ENCODE results near the gene KHK.

KHK gene

GRCh38 chr2:27050996-27051901 is 35.3 kb upstream of the KHK start, which contains the start of gene AGBL5:
TSS of gene AGBL5 (plus strand) at chr2:27051668. CDS start at chr2:27052959, 1,291 bp downstream.
- Histone ChIP-seq H3K36me3 (replicated peaks) (peaks cover 19% of the 10 kb centered on the region), H3K4me3 (peak within 1 kb of the TSS; percentile 53), H3K4me1 (peaks cover 7% of the 10 kb centered on the region; the same call in 1 of the 2 replicates), H3K9me3 (peaks cover 4% of the 10 kb centered on the region; the same call in 1 of the 2 replicates), H3K27me3 (ENCODE audit: low read depth) (no peaks in the 10 kb centered on the region)
- in situ Hi-C loops (cut with MboI; ENCODE audit: low sequenced_read_pairs): no loop called here
- peak; percentile 78 to 96 for DNase-seq (ENCODE audit: low spot score in 2 of 2)

GRCh38 chr2:27051902-27052645 is 34.5 kb upstream of the KHK start:
- Histone ChIP-seq H3K36me3 (replicated peaks) (peaks cover 26% of the 10 kb centered on the region), H3K4me3 (peak overlapping the region; percentile 53), H3K9me3 (peaks cover 4% of the 10 kb centered on the region; the same call in 1 of the 2 replicates), H3K27me3 (ENCODE audit: low read depth) (no peaks in the 10 kb centered on the region), H3K4me1 (peaks cover 7% of the 10 kb centered on the region; the same call in 1 of the 2 replicates)
- DNase-seq (ENCODE audit: low spot score in 2 of 2): no peak
- in situ Hi-C loops (cut with MboI; ENCODE audit: low sequenced_read_pairs): no loop called here

- DNase-seq (ENCODE audit: low spot score in 2 of 2): no peak
- peaks cover 7% of the 10 kb centered on the region; the same call in 1 of the 2 replicates for H3K4me1 ChIP-seq
- H3K27me3 ChIP-seq (ENCODE audit: low read depth): no peaks in the 10 kb centered on the region
- H3K4me3 ChIP-seq: no peak overlapping the region
- in situ Hi-C loops (cut with MboI; ENCODE audit: low sequenced_read_pairs): no loop called here
- peaks cover 37% of the 10 kb centered on the region for H3K36me3 ChIP-seq (replicated peaks)
- H3K9me3 ChIP-seq: peaks cover 2% of the 10 kb centered on the region; the same call in 1 of the 2 replicates
Observed at GRCh38 chr2:27053321-27053720, 33.3 kb upstream of the KHK start.

- no peak for DNase-seq (ENCODE audit: low spot score in 2 of 2)
- no peak overlapping the region for H3K4me3 ChIP-seq
- peaks cover 7% of the 10 kb centered on the region; the same call in 1 of the 2 replicates for H3K4me1 ChIP-seq
- no peaks in the 10 kb centered on the region for H3K9me3 ChIP-seq
- in situ Hi-C loops (cut with MboI; ENCODE audit: low sequenced_read_pairs): no loop called here
- peaks cover 41% of the 10 kb centered on the region for H3K36me3 ChIP-seq (replicated peaks)
- no peaks in the 10 kb centered on the region for H3K27me3 ChIP-seq (ENCODE audit: low read depth)
Observed at GRCh38 chr2:27053776-27054175, 32.8 kb upstream of the KHK start.

GRCh38 chr2:27054721-27055120 is 31.9 kb upstream of the KHK start:
- in situ Hi-C loops (cut with MboI; ENCODE audit: low sequenced_read_pairs): no loop called here
- no peak for DNase-seq (ENCODE audit: low spot score in 2 of 2)
- Histone ChIP-seq H3K27me3 (ENCODE audit: low read depth) (no peaks in the 10 kb centered on the region), H3K9me3 (no peaks in the 10 kb centered on the region), H3K36me3 (replicated peaks) (peaks cover 48% of the 10 kb centered on the region), H3K4me3 (no peak overlapping the region), H3K4me1 (peaks cover under 1% of the 10 kb centered on the region; the same call in 1 of the 2 replicates)

GRCh38 chr2:27057184-27057583 is 29.4 kb upstream of the KHK start:
- no peak for DNase-seq (ENCODE audit: low spot score in 2 of 2)
- in situ Hi-C loops (cut with MboI; ENCODE audit: low sequenced_read_pairs): no loop called here
- no peak overlapping the region for H3K4me3 ChIP-seq
- peaks cover 57% of the 10 kb centered on the region for H3K36me3 ChIP-seq (replicated peaks)
- no peaks in the 10 kb centered on the region for H3K4me1 ChIP-seq
- no peaks in the 10 kb centered on the region for H3K27me3 ChIP-seq (ENCODE audit: low read depth)
- H3K9me3 ChIP-seq: no peaks in the 10 kb centered on the region

- Histone ChIP-seq H3K27me3 (ENCODE audit: low read depth) (no peaks in the 10 kb centered on the region), H3K9me3 (no peaks in the 10 kb centered on the region), H3K36me3 (replicated peaks) (peaks cover 64% of the 10 kb centered on the region), H3K4me1 (no peaks in the 10 kb centered on the region), H3K4me3 (no peak overlapping the region)
- in situ Hi-C loops (cut with MboI; ENCODE audit: low sequenced_read_pairs): no loop called here
- DNase-seq (ENCODE audit: low spot score in 2 of 2): no peak
Observed at GRCh38 chr2:27058210-27058609, 28.4 kb upstream of the KHK start.

GRCh38 chr2:27059141-27059820 is 27.3 kb upstream of the KHK start:
- Histone ChIP-seq H3K9me3 (no peaks in the 10 kb centered on the region), H3K36me3 (replicated peaks) (peaks cover 64% of the 10 kb centered on the region), H3K4me1 (no peaks in the 10 kb centered on the region), H3K27me3 (ENCODE audit: low read depth) (no peaks in the 10 kb centered on the region), H3K4me3 (no peak overlapping the region)
- in situ Hi-C loops (cut with MboI; ENCODE audit: low sequenced_read_pairs): no loop called here
- no peak for DNase-seq (ENCODE audit: low spot score in 2 of 2)

- Histone ChIP-seq H3K9me3 (no peaks in the 10 kb centered on the region), H3K36me3 (replicated peaks) (peaks cover 56% of the 10 kb centered on the region), H3K4me3 (no peak overlapping the region), H3K4me1 (no peaks in the 10 kb centered on the region), H3K27me3 (ENCODE audit: low read depth) (no peaks in the 10 kb centered on the region)
- no peak for DNase-seq (ENCODE audit: low spot score in 2 of 2)
- in situ Hi-C loops (cut with MboI; ENCODE audit: low sequenced_read_pairs): no loop called here
Observed at GRCh38 chr2:27060323-27060722, 26.2 kb upstream of the KHK start.

- H3K9me3 ChIP-seq: no peaks in the 10 kb centered on the region
- in situ Hi-C loops (cut with MboI; ENCODE audit: low sequenced_read_pairs): no loop called here
- no peak for DNase-seq (ENCODE audit: low spot score in 2 of 2)
- no peak overlapping the region for H3K4me3 ChIP-seq
- H3K4me1 ChIP-seq: no peaks in the 10 kb centered on the region
- no peaks in the 10 kb centered on the region for H3K27me3 ChIP-seq (ENCODE audit: low read depth)
- peaks cover 49% of the 10 kb centered on the region for H3K36me3 ChIP-seq (replicated peaks)
Observed at GRCh38 chr2:27065128-27065527, 21.4 kb upstream of the KHK start.

GRCh38 chr2:27067385-27067784 is 19.2 kb upstream of the KHK start:
- no peak for DNase-seq (ENCODE audit: low spot score in 2 of 2)
- Histone ChIP-seq H3K36me3 (replicated peaks) (peaks cover 52% of the 10 kb centered on the region), H3K4me3 (no peak overlapping the region), H3K27me3 (ENCODE audit: low read depth) (no peaks in the 10 kb centered on the region), H3K4me1 (peaks cover 8% of the 10 kb centered on the region), H3K9me3 (no peaks in the 10 kb centered on the region)
- in situ Hi-C loops (cut with MboI; ENCODE audit: low sequenced_read_pairs): no loop called here

GRCh38 chr2:27069436-27069835 is 17.1 kb upstream of the KHK start:
- Histone ChIP-seq H3K27me3 (ENCODE audit: low read depth) (no peaks in the 10 kb centered on the region), H3K4me1 (peaks cover 8% of the 10 kb centered on the region), H3K36me3 (replicated peaks) (peaks cover 45% of the 10 kb centered on the region), H3K4me3 (no peak overlapping the region), H3K9me3 (no peaks in the 10 kb centered on the region)
- in situ Hi-C loops (cut with MboI; ENCODE audit: low sequenced_read_pairs): no loop called here
- no peak for DNase-seq (ENCODE audit: low spot score in 2 of 2)

- peaks cover 8% of the 10 kb centered on the region for H3K4me1 ChIP-seq
- H3K27me3 ChIP-seq (ENCODE audit: low read depth): no peaks in the 10 kb centered on the region
- no peak for DNase-seq (ENCODE audit: low spot score in 2 of 2)
- in situ Hi-C loops (cut with MboI; ENCODE audit: low sequenced_read_pairs): no loop called here
- no peaks in the 10 kb centered on the region for H3K9me3 ChIP-seq
- peak overlapping the region; percentile 93 for H3K4me3 ChIP-seq
- H3K36me3 ChIP-seq (replicated peaks): peaks cover 45% of the 10 kb centered on the region
Observed at GRCh38 chr2:27069961-27070618, 16.5 kb upstream of the KHK start.
